GM12878 (cell line): ENCODE data around the gene C16orf86. TPM values are rescaled to one million over a fixed set of nuclear protein-coding genes. Genes with fewer than 3 reads are reported as not detected.

ENCODE experiments used
- ATAC-seq: fragments of 200-7000 bp; cut with Tn5 transposase; 3 replicates; pipeline ENCODE4 v1.9.1; 2020; ENCODE audit warnings: mild to moderate bottlenecking, moderate library complexity
- BruUV-seq: library from RNA; stranded (reverse); fragments of 400-500 nt; replicated peaks from 2 replicates; lab custom pipeline; 2021; lab: Mats Ljungman, UMichigan
- CTCF ChIA-PET: fragments of 300-600 bp; sonication (Branson Sonifier 250); formaldehyde crosslinking; extraction: SDS; loops from one replicate; lab custom pipeline; 2021; ENCODE audit warnings: inconsistent platforms; lab: Yijun Ruan, JAX
- POLR2A ChIA-PET: fragments of 350-600 bp; formaldehyde crosslinking; extraction: SDS; loops from one replicate; lab custom pipeline; 2021; ENCODE audit warnings: inconsistent platforms; lab: Charles Lee
- RAD21 ChIA-PET: fragments of 300-600 bp; sonication (Branson Sonifier 250); formaldehyde crosslinking; loops from one replicate; lab custom pipeline; 2023; ENCODE audit warnings: antibody characterized with exemption; ENCODE audit not compliant: unreplicated experiment; lab: Charles Lee
- SMC1A ChIA-PET: fragments of 300-600 bp; sonication (Branson Sonifier 250); formaldehyde crosslinking; loops from one replicate; lab custom pipeline; 2023; ENCODE audit not compliant: unreplicated experiment, uncharacterized antibody; lab: Charles Lee
- DNase-seq: peaks from one replicate; pipeline ENCODE4 v3.0.0-alpha.2; 2011; ENCODE audit warnings: low read depth, low spot score
- FAIRE-seq: peaks from 3 replicates; lab custom pipeline; 2011; peaks lifted over from hg19 to GRCh38; lab: Jason Lieb, UNC
- H2AFZ ChIP-seq: 2 replicates; pipeline ENCODE4 v1.6.0; 2011; ENCODE audit warnings: low read depth, low read length, control low read depth; ENCODE audit not compliant: control insufficient read depth
- H3K27ac ChIP-seq: 2 replicates; pipeline ENCODE4 v1.5.1; 2011; ENCODE audit warnings: control low read depth; ENCODE audit not compliant: control insufficient read depth, insufficient read depth
- H3K27me3 ChIP-seq, 2 experiments: replicated peaks in 1 of 2; 2 replicates each; pipeline versions ENCODE4 v1.6.0 to v1.6.1; 2011; ENCODE audit warnings: low read length in 1 of 2; ENCODE audit not compliant: control insufficient read depth in 2 of 2, insufficient read depth in 2 of 2
- H3K36me3 ChIP-seq, 2 experiments: 2 replicates each; pipeline ENCODE4 v1.5.1; 2011; ENCODE audit warnings: low read length in 1 of 2; ENCODE audit not compliant: control insufficient read depth in 2 of 2, insufficient read depth in 2 of 2
- H3K4me1 ChIP-seq: 2 replicates; pipeline ENCODE4 v1.6.1; 2011; ENCODE audit warnings: mild to moderate bottlenecking, low read length, moderate library complexity, mixed read lengths; ENCODE audit not compliant: control insufficient read depth, insufficient read depth
- H3K4me2 ChIP-seq: 2 replicates; pipeline ENCODE4 v1.6.0; 2011; ENCODE audit warnings: control low read depth; ENCODE audit not compliant: control insufficient read depth, insufficient read depth
- H3K4me3 ChIP-seq: fragments of 200-600 bp; sonication (generic); 2 replicates; pipeline ENCODE4 v1.5.1; 2016
- H3K79me2 ChIP-seq: 2 replicates; pipeline ENCODE4 v1.6.0; 2011; ENCODE audit warnings: low read length; ENCODE audit not compliant: control insufficient read depth, insufficient read depth
- H3K9ac ChIP-seq: 2 replicates; pipeline ENCODE4 v1.8.0; 2011; ENCODE audit warnings: low read length, control low read depth, mixed read lengths; ENCODE audit not compliant: control insufficient read depth, insufficient read depth
- H3K9me3 ChIP-seq: replicated peaks from 3 replicates; pipeline ENCODE4 v1.5.1; 2011; ENCODE audit warnings: mild to moderate bottlenecking, low read length; ENCODE audit not compliant: control insufficient read depth, insufficient read depth
- H4K20me1 ChIP-seq: 2 replicates; pipeline ENCODE4 v1.6.0; 2011; ENCODE audit not compliant: control insufficient read depth, insufficient read depth
- DPF2 ChIP-seq: fragments of 450-650 bp; IDR thresholded peaks from 2 replicates; pipeline ENCODE4 v1.6.1; 2017; ENCODE audit warnings: mild to moderate bottlenecking
- GATAD2B ChIP-seq: fragments of 450-650 bp; conservative IDR thresholded peaks from 2 replicates; pipeline ENCODE4 v1.6.1; 2017; ENCODE audit warnings: low read depth, mild to moderate bottlenecking, moderate library complexity
- LARP7 ChIP-seq: fragments of 450-650 bp; IDR thresholded peaks from 2 replicates; pipeline ENCODE4 v1.6.1; 2017; ENCODE audit warnings: mild to moderate bottlenecking
- NKRF ChIP-seq: fragments of 450-650 bp; conservative IDR thresholded peaks from 2 replicates; pipeline ENCODE4 v1.6.1; 2017; ENCODE audit warnings: mild to moderate bottlenecking, moderate library complexity
- RAD51 ChIP-seq: fragments of 450-650 bp; IDR thresholded peaks from 2 replicates; pipeline ENCODE4 v1.6.1; 2016; ENCODE audit warnings: moderate library complexity, mild to moderate bottlenecking, inconsistent platforms
- TCF7 ChIP-seq: IDR thresholded peaks from 2 replicates; pipeline ENCODE4 v1.6.1; 2014; ENCODE audit warnings: antibody characterized with exemption, borderline replicate concordance
- USF2 ChIP-seq: IDR thresholded peaks from 2 replicates; pipeline ENCODE4 v1.6.1; 2011; ENCODE audit warnings: low read depth, low read length, improper control_type of control experiment, borderline replicate concordance
- ZNF384 ChIP-seq: IDR thresholded peaks from 2 replicates; pipeline ENCODE4 v1.6.1; 2012; ENCODE audit warnings: low read depth, mild to moderate bottlenecking, low read length, improper control_type of control experiment, borderline replicate concordance
- ZNF592 ChIP-seq: fragments of 450-650 bp; IDR thresholded peaks from 2 replicates; pipeline ENCODE4 v1.6.1; 2017; ENCODE audit warnings: mild to moderate bottlenecking, moderate library complexity
- WGBS: methylation state at CpG from one replicate; pipeline ENCODE4 v1.1.6; 2016; ENCODE audit warnings: low lambda C conversion rate; ENCODE audit not compliant: insufficient replicate concordance, insufficient coverage; ENCODE audit errors: missing lambda C conversion rate; 5-methylcytosine and 5-hydroxymethylcytosine counted together
- in situ Hi-C: fragments of 300-500 bp; cut with MboI; formaldehyde crosslinking; loops from 9 replicates; pipeline ENCODE4 v1.14.3; 2018; ENCODE audit warnings: mixed read lengths
- intact Hi-C: fragments of 100-400 bp; cut with micrococcal nuclease; formaldehyde crosslinking; loops from one replicate; pipeline ENCODE4 v1.14.2; 2022; ENCODE audit not compliant: unreplicated experiment
- polyA plus RNA-seq, 11 experiments: library from polyadenylated mRNA; depleted of rRNA in 4 of 11; unstranded in 6 of 11; stranded (reverse) in 5 of 11; fragments of >200 nt; fragmentation: Nextera tagmentation in 4 of 11; fragmentation: Illumina TruSeq in 1 of 11; extraction: Ambion mirVana in 4 of 11; extraction: Trizol in 1 of 11; gene quantifications; 1 replicate in 1 of 11; 2 replicates in 10 of 11; pipeline versions ENCODE4 v1.2.1 to v1.2.3, GENCODE V29; 2011 to 2016; ENCODE audit warnings: inconsistent platforms in 2 of 11, missing spikeins in 2 of 11, low read depth in 1 of 11
- total RNA-seq, 4 experiments: library from RNA; depleted of rRNA in 3 of 4; stranded (reverse); fragments of >200 nt in 3 of 4; fragmentation: Illumina TruSeq in 1 of 4; extraction: Trizol in 1 of 4; gene quantifications; 2 replicates each; pipeline versions ENCODE4 v1.2.1 to v1.2.3, GENCODE V29; 2013 to 2021

The C16orf86 gene
- total and polyA plus RNA-seq, 10 of the 15 experiments (the other 5 are each of a cell fraction or from before 2014, with no cell fraction given): 0.11 to 3.3 (median 1.6) TPM

- TF ChIP-seq GATAD2B: no peak
These were observed 1.0 kb upstream of the C16orf86 start (continued) for GRCh38 chr16:67665598-67665997.

GRCh38 chr16:67666032-67666551, 522 bp upstream of the C16orf86 start:
- peak; percentile 24 for ATAC-seq
- no peak for FAIRE-seq

More at GRCh38 chr16:67666032-67666551, 522 bp upstream of the C16orf86 start:
- Histone ChIP-seq H3K27ac (no peak overlapping the region), H3K4me1 (peaks cover 30% of the 10 kb centered on the region), H3K4me3 (peak overlapping the region; percentile 88), H3K4me2 (peak overlapping the region; percentile 95), H4K20me1 (no peaks in the 10 kb centered on the region), H2AFZ (peak overlapping the region; percentile 76), H3K27me3 (no peaks in the 10 kb centered on the region), H3K9ac (0 out of 2 replicates have a peak overlapping the region, but pooled peaks have one; percentile 30), H3K9me3 (no peaks in the 10 kb centered on the region), H3K36me3 (no peaks in the 10 kb centered on the region), H3K79me2 (no peaks in the 10 kb centered on the region)
- no peak for DNase-seq
- ChIA-PET RAD21 (interaction anchor here (1.0 to 3.1 kb wide), 6 partner anchors 21 to 185 kb away, joined by 4 to 22 read pairs (median 8); partner anchors contain the start of genes ATP6V0D1 and CARMIL2), POLR2A (interaction anchor here (1.0 to 1.3 kb wide), 3 partner anchors 53 to 145 kb away, joined by 3 to 5 read pairs (median 5); partner anchors contain the start of genes CTCF and GFOD2), CTCF (interaction anchor here (1.1 to 11.9 kb wide), 9 partner anchors 20 to 149 kb away, joined by 3 to 196 read pairs (median 6); partner anchors contain the start of genes CARMIL2 and CTCF), SMC1A (interaction anchor here (1.3 to 2.8 kb wide), 4 partner anchors 102 to 145 kb away, joined by 3 to 20 read pairs (median 12); partner anchors contain the start of gene RIPOR1)
- TF ChIP-seq GATAD2B (0 out of 2 replicates have a peak, but pooled peaks have one; percentile 23), LARP7 (peak; percentile 35; the same call in 1 of the 2 replicates), DPF2 (0 out of 2 replicates have a peak, but pooled peaks have one; percentile 12), RAD51 (no peak), ZNF592 (no peak), TCF7 (no peak), USF2 (no peak), ZNF384 (no peak), NKRF (no peak; the same call in 1 of the 2 replicates)
- WGBS: 2% methylated on average over 36 of the region's 46 CpGs
- BruUV-seq: no TSS peak
- intact Hi-C loops (loop anchor here (5.0 kb wide), 1 partner anchor 174 kb away; no protein-coding TSS in a partner anchor), in situ Hi-C loops (no loop called here)
